Stimulated activated CD8-positive, alpha-beta memory T cell treated with anti-CD3 and anti-CD28 coated beads, Interleukin-12 subunit alpha, Interleukin-12 subunit beta, amount 100 ng/mL, for 1 hour (primary cell): ENCODE measurements around the gene UST.
"Not testable (repeated sequence)": the region's sequence is repeated elsewhere in the genome, so short reads cannot be mapped to it uniquely, and the experiment has no call there.

Source experiments
- DNase-seq: peaks from one replicate; pipeline ENCODE4 v3.0.0-alpha.2; 2020; ENCODE audit warnings: low read depth

Gene UST

GRCh38 chr6:148973538-148974208 is 226.8 kb downstream of the UST start:
- no peak for DNase-seq

GRCh38 chr6:148974351-148974750 is 227.5 kb downstream of the UST start:
- DNase-seq = no peak

GRCh38 chr6:148978298-148978697 is 231.5 kb downstream of the UST start:
- not testable (repeated sequence) for DNase-seq

- DNase-seq = no peak
These were observed 232.4 kb downstream of the UST start for GRCh38 chr6:148979014-148979901.

- DNase-seq = no peak
These were observed 233.4 kb downstream of the UST start for GRCh38 chr6:148980234-148980633.

GRCh38 chr6:148981515-148981914 is 234.7 kb downstream of the UST start:
- DNase-seq = no peak

- no peak for DNase-seq
These were observed 236.4 kb downstream of the UST start for GRCh38 chr6:148983101-148983761.

GRCh38 chr6:148983966-148984365 is 237.1 kb downstream of the UST start:
- no peak for DNase-seq

GRCh38 chr6:148984531-148985056 is 237.8 kb downstream of the UST start:
- DNase-seq = no peak

- no peak for DNase-seq
These were observed 238.7 kb downstream of the UST start for GRCh38 chr6:148985499-148985898.

- no peak for DNase-seq
These were observed 239.8 kb downstream of the UST start for GRCh38 chr6:148986608-148987007.

GRCh38 chr6:148987982-148988381 is 241.2 kb downstream of the UST start:
- no peak for DNase-seq

- no peak for DNase-seq
These were observed 242.8 kb downstream of the UST start for GRCh38 chr6:148989585-148989984.

GRCh38 chr6:148990403-148990802 is 243.6 kb downstream of the UST start:
- DNase-seq = no peak

- no peak for DNase-seq
These were observed 250.0 kb downstream of the UST start for GRCh38 chr6:148996815-148997214.

- no peak for DNase-seq
These were observed 251.0 kb downstream of the UST start for GRCh38 chr6:148997865-148998264.

- no peak for DNase-seq
These were observed 251.9 kb downstream of the UST start for GRCh38 chr6:148998704-148999103.

GRCh38 chr6:148999501-148999900 is 252.7 kb downstream of the UST start:
- no peak for DNase-seq

- no peak for DNase-seq
These were observed 253.2 kb downstream of the UST start for GRCh38 chr6:148999929-149000468.

GRCh38 chr6:149001422-149001821 is 254.6 kb downstream of the UST start:
- no peak for DNase-seq

- DNase-seq = no peak
These were observed 256.7 kb downstream of the UST start for GRCh38 chr6:149003560-149003959.

- DNase-seq = no peak
These were observed 257.8 kb downstream of the UST start for GRCh38 chr6:149004664-149005063.
